Mammary epithelial cell (primary cell): ENCODE data around the gene PES1.

Source experiments
- CTCF ChIP-seq, 2 donors: IDR thresholded peaks in 1 of 2; conservative IDR thresholded peaks in 1 of 2; 2 replicates each; pipeline ENCODE4 v1.5.1; 2011 to 2012; ENCODE audit warnings: inconsistent platforms in 2 of 2, low read length in 2 of 2, mild to moderate bottlenecking in 2 of 2, control low read depth in 1 of 2, low read depth in 1 of 2; ENCODE audit not compliant: insufficient read depth in 1 of 2; ENCODE audit errors: extremely low read depth in 1 of 2
- EZH2 ChIP-seq: IDR thresholded peaks from 2 replicates; pipeline ENCODE4 v1.6.1; 2012; ENCODE audit warnings: low read length, inconsistent platforms, borderline replicate concordance

- TF ChIP-seq EZH2 (no peak), CTCF (conservative IDR thresholded peaks at IDR 0.05 in 1 of 2, IDR thresholded peaks at IDR 0.05 in 1 of 2; ENCODE audit: extremely low read depth in 1 of 2, insufficient read depth in 1 of 2, low read depth in 1 of 2, low read length in 2 of 2) (no peak)
Measured at GRCh38 chr22:30640361-30640760, 48.7 kb upstream of the PES1 start.
